ENCODE measurements around the gene OR10J4.
"Not testable (repeated sequence)": the region's sequence is repeated elsewhere in the genome, so short reads cannot be mapped to it uniquely, and the experiment has no call there.

Gene OR10J4

GRCh38 chr1:159431904-159432303 is at the start of gene OR10J4:
OR10J4 (plus strand) TSS chr1:159432204.
- DNase-seq: no peak

GRCh38 chr1:159406821-159407220 is 25.2 kb upstream of the OR10J4 start:
- DNase-seq: no peak

GRCh38 chr1:159408862-159409400 is 23.1 kb upstream of the OR10J4 start:
- DNase-seq: no peak

- DNase-seq: no peak
Observed at GRCh38 chr1:159421821-159422220, 10.2 kb upstream of the OR10J4 start.

- DNase-seq: no peak
Observed at GRCh38 chr1:159428536-159428935, 3.5 kb upstream of the OR10J4 start.

- DNase-seq: peak; percentile 82
Observed at GRCh38 chr1:159429074-159429861, 2.7 kb upstream of the OR10J4 start.

- no peak for DNase-seq
Observed at GRCh38 chr1:159430985-159431384, 1.0 kb upstream of the OR10J4 start.

- no peak for DNase-seq
Observed at GRCh38 chr1:159436469-159436868, 4.5 kb downstream of the OR10J4 start.

- DNase-seq: no peak
Observed at GRCh38 chr1:159439422-159439821, 7.4 kb downstream of the OR10J4 start, which contains the start of gene OR10J1. OR10J1 (plus strand) TSS chr1:159439722; CDS start chr1:159439792, 70 bp downstream.

GRCh38 chr1:159441360-159441759 is 9.4 kb downstream of the OR10J4 start:
- no peak for DNase-seq

- no peak for DNase-seq
Observed at GRCh38 chr1:159442428-159442827, 10.4 kb downstream of the OR10J4 start.

- DNase-seq: no peak
Observed at GRCh38 chr1:159443066-159443750, 11.2 kb downstream of the OR10J4 start.

- DNase-seq: no peak
Observed at GRCh38 chr1:159444511-159444910, 12.5 kb downstream of the OR10J4 start.

- DNase-seq: no peak
Observed at GRCh38 chr1:159448181-159448580, 16.2 kb downstream of the OR10J4 start.

- DNase-seq: not testable (repeated sequence)
Observed at GRCh38 chr1:159449605-159450004, 17.6 kb downstream of the OR10J4 start.

GRCh38 chr1:159459551-159459950 is 27.5 kb downstream of the OR10J4 start:
- DNase-seq: no peak

- no peak for DNase-seq
Observed at GRCh38 chr1:159465191-159465603, 33.2 kb downstream of the OR10J4 start.

- no peak for DNase-seq
Observed at GRCh38 chr1:159468321-159468720, 36.3 kb downstream of the OR10J4 start.

GRCh38 chr1:159469921-159470533 is 38.0 kb downstream of the OR10J4 start:
- no peak for DNase-seq

GRCh38 chr1:159473335-159473734 is 41.3 kb downstream of the OR10J4 start:
- peak; percentile 3 for DNase-seq

GRCh38 chr1:159474926-159475325 is 42.9 kb downstream of the OR10J4 start:
- no peak for DNase-seq
